ENCODE measurements around the gene GALP.

Gene GALP

DNA sequence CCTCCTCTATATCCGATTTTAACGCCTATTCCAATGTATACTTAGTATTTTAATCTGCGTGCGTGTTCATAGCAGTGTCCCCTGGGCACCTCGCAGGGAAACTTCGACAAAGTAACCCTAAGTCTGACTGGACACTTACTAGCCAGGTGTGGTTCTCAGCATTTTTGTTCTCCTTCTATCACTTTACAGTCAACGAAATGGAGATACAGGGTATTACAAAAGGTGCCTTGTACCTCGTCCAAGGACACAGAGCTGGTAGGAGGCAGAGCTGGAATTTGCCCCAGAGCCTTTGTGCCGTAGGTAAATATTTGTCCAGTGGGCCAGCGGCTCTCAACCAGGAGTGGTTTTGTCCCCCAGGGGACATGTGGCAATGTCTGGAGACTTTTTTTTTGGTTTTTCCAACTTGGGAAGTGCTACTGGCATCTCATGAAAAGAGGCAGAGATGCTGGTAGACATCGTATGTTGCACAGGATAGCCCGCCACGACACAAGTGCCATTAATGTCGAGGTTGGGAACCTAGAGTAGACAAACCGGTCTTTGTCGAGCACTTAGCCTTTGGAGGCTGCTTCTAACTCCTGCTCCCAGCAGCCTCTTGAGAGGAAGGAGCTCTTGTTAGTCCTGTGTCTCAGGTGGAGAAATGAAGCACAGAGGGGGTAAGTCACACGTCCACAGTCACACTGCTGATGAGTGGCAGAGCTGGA, 33.6 kb upstream of the GALP start:
- no peak for TF ChIP-seq CTCF (IDR thresholded peaks at IDR 0.05; ENCODE audit: low read depth, low read length, missing control alignments)
- no peak for DNase-seq (ENCODE audit: extremely low read depth, low read depth)
- peak overlapping the region; percentile 57 for H3K4me3 ChIP-seq (replicated peaks; ENCODE audit: low read depth, low read length)

GRCh38 chr19:56142897-56143434, 32.8 kb upstream of the GALP start:
- H3K4me3 ChIP-seq (replicated peaks; ENCODE audit: low read depth, low read length), result 0 out of 2 replicates have a peak overlapping the region, but pooled peaks have one; percentile 57
- no peak for TF ChIP-seq CTCF (IDR thresholded peaks at IDR 0.05; ENCODE audit: low read depth, low read length, missing control alignments)
- no peak for DNase-seq (ENCODE audit: extremely low read depth, low read depth)

DNA sequence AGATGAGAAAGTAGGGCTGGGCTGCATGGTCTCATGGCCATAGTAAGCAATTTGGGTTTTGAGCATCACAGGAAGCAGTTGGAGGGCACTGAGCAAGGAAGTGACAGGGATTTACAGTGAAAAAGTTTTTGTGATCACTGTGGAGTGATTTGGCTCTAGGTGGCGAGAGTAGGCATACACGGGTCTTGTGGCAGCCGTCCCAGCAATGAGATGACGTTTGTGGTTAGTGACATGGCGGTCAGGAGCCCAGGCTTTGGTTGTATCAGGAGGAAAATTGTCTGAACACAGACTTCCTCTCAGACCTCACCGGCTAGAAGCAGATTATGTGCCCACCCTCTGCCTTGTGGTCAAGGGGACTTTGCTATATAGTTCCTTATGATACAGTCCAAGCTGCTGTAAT, 31.4 kb upstream of the GALP start:
- no peak for TF ChIP-seq CTCF (IDR thresholded peaks at IDR 0.05; ENCODE audit: low read depth, low read length, missing control alignments)
- no peak for DNase-seq (ENCODE audit: extremely low read depth, low read depth)
- no peak overlapping the region for H3K4me3 ChIP-seq (replicated peaks; ENCODE audit: low read depth, low read length)

DNA sequence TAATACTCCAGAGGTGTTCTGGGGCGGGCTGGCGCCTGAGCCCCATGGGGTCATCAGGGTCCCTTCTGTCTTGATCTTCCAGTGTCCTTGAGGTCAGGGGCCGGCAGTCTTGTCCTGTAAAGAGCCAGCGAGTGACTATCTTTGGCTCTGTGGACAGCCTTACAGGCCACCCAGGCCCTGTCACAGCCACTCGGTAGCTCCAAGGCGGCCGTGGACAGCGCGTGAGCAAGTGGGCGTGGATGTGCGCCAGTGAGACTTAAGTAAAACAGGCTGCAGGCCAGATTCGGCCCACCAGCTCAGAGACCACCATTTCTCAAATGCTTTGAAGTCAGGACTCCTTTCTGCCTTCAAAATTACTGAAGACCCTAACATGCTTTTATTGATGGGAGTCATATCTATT, 31.0 kb upstream of the GALP start:
- DNase-seq (ENCODE audit: extremely low read depth, low read depth), result no peak
- H3K4me3 ChIP-seq (replicated peaks; ENCODE audit: low read depth, low read length), result no peak overlapping the region
- no peak for TF ChIP-seq CTCF (IDR thresholded peaks at IDR 0.05; ENCODE audit: low read depth, low read length, missing control alignments)

DNA sequence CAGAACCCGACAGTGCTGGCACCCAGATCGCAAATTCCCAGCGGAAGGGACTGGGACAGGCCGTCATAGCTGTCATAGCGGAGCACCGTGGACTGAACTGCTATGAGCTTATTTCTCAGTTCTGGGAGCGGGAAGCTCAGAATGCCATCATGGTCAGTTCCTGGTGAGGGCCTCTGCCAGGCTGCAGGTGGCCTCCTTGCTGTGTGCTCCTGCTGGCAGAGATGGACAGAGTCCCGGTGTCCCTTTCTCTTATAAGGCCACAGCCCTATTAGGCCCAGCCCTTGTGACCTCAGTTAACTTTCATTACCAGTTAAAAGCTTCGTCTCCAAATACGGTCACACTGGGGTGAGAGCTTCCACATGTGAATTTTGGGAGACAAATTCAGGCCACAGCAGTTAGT, 30.1 kb upstream of the GALP start:
- no peak for TF ChIP-seq CTCF (IDR thresholded peaks at IDR 0.05; ENCODE audit: low read depth, low read length, missing control alignments)
- no peak for DNase-seq (ENCODE audit: extremely low read depth, low read depth)
- no peak overlapping the region for H3K4me3 ChIP-seq (replicated peaks; ENCODE audit: low read depth, low read length)

- no peak for TF ChIP-seq CTCF (IDR thresholded peaks at IDR 0.05; ENCODE audit: low read depth, low read length, missing control alignments)
These were observed 28.9 kb upstream of the GALP start for GRCh38 chr19:56146904-56147303.

More at GRCh38 chr19:56146904-56147303, 28.9 kb upstream of the GALP start:
- H3K4me3 ChIP-seq (replicated peaks; ENCODE audit: low read depth, low read length), result no peak overlapping the region
- DNase-seq (ENCODE audit: extremely low read depth, low read depth), result no peak

Data from HFF-Myc (cell line).